A549 (cell line): ENCODE measurements around the gene SLC26A9. TPM values are rescaled to one million over a fixed set of nuclear protein-coding genes. Genes with fewer than 3 reads are reported as not detected.

Experiments
- ATAC-seq, 2 experiments: fragments of 200-7000 bp in 1 of 2; fragments of >200 bp in 1 of 2; cut with Nextera tagmentation in 1 of 2; cut with Tn5 transposase in 1 of 2; 3 replicates each; pipeline versions ENCODE4 v1.8.0 to v1.9.1; 2018 to 2020; ENCODE audit warnings: mild to moderate bottlenecking in 1 of 2, moderate library complexity in 1 of 2
- CTCF ChIA-PET: fragments of 300-600 bp; sonication (Branson Sonifier 250); formaldehyde crosslinking; extraction: SDS; loops from one replicate; lab custom pipeline; 2021; ENCODE audit warnings: antibody characterized with exemption, inconsistent platforms; lab: Yijun Ruan, JAX
- POLR2A ChIA-PET: fragments of 350-600 bp; formaldehyde crosslinking; extraction: SDS; loops from one replicate; lab custom pipeline; 2021; ENCODE audit warnings: antibody characterized with exemption, inconsistent platforms; lab: Yijun Ruan, JAX
- DNase-seq, 2 experiments: peaks; one replicate each; pipeline versions ENCODE4 v3.0.0 to v3.0.0-alpha.2; 2011 to 2016; ENCODE audit warnings: low read depth in 1 of 2, low spot score in 1 of 2
- FAIRE-seq: peaks from 2 replicates; lab custom pipeline; 2011; peaks lifted over from hg19 to GRCh38; lab: Jason Lieb, UNC
- H3K27ac ChIP-seq, 2 experiments: fragments of >200 bp; sonication (Bioruptor Twin); formaldehyde crosslinking; 3 replicates each; pipeline ENCODE4 v1.5.1; 2016 to 2017
- H3K4me1 ChIP-seq: fragments of >200 bp; sonication (Bioruptor Twin); formaldehyde crosslinking; 3 replicates; pipeline ENCODE4 v1.6.1; 2016
- H3K4me2 ChIP-seq: fragments of >200 bp; sonication (Bioruptor Twin); formaldehyde crosslinking; 3 replicates; pipeline ENCODE4 v1.6.1; 2016
- H3K4me3 ChIP-seq: fragments of >200 bp; sonication (Bioruptor Twin); formaldehyde crosslinking; 3 replicates; pipeline ENCODE4 v1.5.1; 2016
- H3K9me3 ChIP-seq: fragments of >200 bp; sonication (Bioruptor Twin); formaldehyde crosslinking; 3 replicates; pipeline ENCODE4 v1.6.1; 2016
- CEBPB ChIP-seq, 2 experiments: fragments of >200 bp in 1 of 2; sonication (Bioruptor Twin) in 1 of 2; formaldehyde crosslinking in 1 of 2; IDR thresholded peaks; 2 replicates each; pipeline ENCODE4 v1.6.1; 2012 to 2016
- EHF ChIP-seq: fragments of 250-450 bp; sonication (Bioruptor Pico); IDR thresholded peaks from 2 replicates; pipeline ENCODE4 v1.5.0; 2020; ENCODE audit warnings: mild to moderate bottlenecking
- FOSL2 ChIP-seq, 2 experiments: fragments of 450-650 bp in 1 of 2; fragments of >200 bp in 1 of 2; sonication (Bioruptor Twin) in 1 of 2; formaldehyde crosslinking; IDR thresholded peaks; 2 replicates each; pipeline versions ENCODE4 v1.5.0 to v1.6.1; 2016 to 2020; ENCODE audit warnings: mild to moderate bottlenecking in 1 of 2, moderate library complexity in 1 of 2
- FOXS1 ChIP-seq: fragments of 250-450 bp; sonication (Bioruptor Pico); IDR thresholded peaks from 2 replicates; pipeline ENCODE4 v1.5.0; 2020; ENCODE audit warnings: mild to moderate bottlenecking, moderate library complexity
- HOXB13 ChIP-seq: fragments of 250-450 bp; sonication (Bioruptor Pico); IDR thresholded peaks from 2 replicates; pipeline ENCODE4 v1.5.0; 2020; ENCODE audit warnings: low read depth, mild to moderate bottlenecking, moderate library complexity
- JUN ChIP-seq, 2 experiments: fragments of >200 bp; sonication (Bioruptor Twin); formaldehyde crosslinking; IDR thresholded peaks; 2 replicates in 1 of 2; 3 replicates in 1 of 2; pipeline ENCODE4 v1.6.1; 2016 to 2017
- KDM1A ChIP-seq: fragments of 200-600 bp; sonication (generic); IDR thresholded peaks from 2 replicates; pipeline ENCODE4 v1.6.1; 2016; ENCODE audit warnings: low read depth, mild to moderate bottlenecking
- KDM5A ChIP-seq: fragments of 200-600 bp; sonication (generic); IDR thresholded peaks from 2 replicates; pipeline ENCODE4 v1.6.1; 2016; ENCODE audit warnings: antibody characterized with exemption, mild to moderate bottlenecking
- MYC ChIP-seq: IDR thresholded peaks from 2 replicates; pipeline ENCODE4 v1.6.1; 2012; ENCODE audit warnings: mild to moderate bottlenecking, inconsistent platforms, low read length, improper control_type of control experiment, borderline replicate concordance
- NFE2L2 ChIP-seq: fragments of 150-350 bp; conservative IDR thresholded peaks from 2 replicates; pipeline ENCODE4 v1.6.1; 2014; ENCODE audit warnings: low read length
- NPAS2 ChIP-seq: fragments of 250-450 bp; sonication (Bioruptor Pico); IDR thresholded peaks from 2 replicates; pipeline ENCODE4 v1.8.0; 2022; ENCODE audit warnings: mild to moderate bottlenecking, moderate library complexity, borderline replicate concordance
- NR3C1 ChIP-seq: fragments of >200 bp; sonication (Bioruptor Twin); formaldehyde crosslinking; IDR thresholded peaks from 3 replicates; pipeline ENCODE4 v1.6.1; 2017
- POLR2AphosphoS2 ChIP-seq: conservative IDR thresholded peaks from 2 replicates; pipeline ENCODE4 v1.6.1; 2012; ENCODE audit warnings: low read length, improper control_type of control experiment, inconsistent platforms
- RNF2 ChIP-seq: fragments of 200-600 bp; sonication (generic); IDR thresholded peaks from 2 replicates; pipeline ENCODE4 v1.6.1; 2016; ENCODE audit warnings: low read depth, mild to moderate bottlenecking, antibody characterized with exemption, moderate library complexity, borderline replicate concordance
- SMC3 ChIP-seq: fragments of >200 bp; sonication (Bioruptor Twin); formaldehyde crosslinking; IDR thresholded peaks from 3 replicates; pipeline ENCODE4 v1.6.1; 2018; ENCODE audit warnings: inconsistent platforms
- TFCP2L1 ChIP-seq: fragments of 250-450 bp; sonication (Bioruptor Pico); IDR thresholded peaks from 2 replicates; pipeline ENCODE4 v1.5.0; 2021; ENCODE audit warnings: mild to moderate bottlenecking
- ZC3H11A ChIP-seq: fragments of 450-650 bp; IDR thresholded peaks from 2 replicates; pipeline ENCODE4 v1.6.1; 2014; ENCODE audit warnings: antibody characterized with exemption, mild to moderate bottlenecking
- ZSCAN20 ChIP-seq: fragments of 250-450 bp; sonication (Bioruptor Pico); IDR thresholded peaks from 2 replicates; pipeline ENCODE4 v1.8.0; 2022; ENCODE audit warnings: mild to moderate bottlenecking, moderate library complexity
- WGBS: methylation state at CpG from one replicate; pipeline ENCODE4 v1.1.6; 2017; ENCODE audit errors: missing lambda C conversion rate; 5-methylcytosine and 5-hydroxymethylcytosine counted together
- polyA plus RNA-seq, 4 experiments: library from polyadenylated mRNA; depleted of rRNA in 3 of 4; stranded (reverse); fragments of >200 nt; fragmentation: RNase III in 1 of 4; extraction: RNeasy Plus Mini Kit Qiagen cat#74134 plus additional on column Dnase treatment in 1 of 4; gene quantifications; 2 replicates in 3 of 4; 3 replicates in 1 of 4; pipeline ENCODE4 v1.2.3, GENCODE V29; 2011 to 2017
- TF ChIP-seq, protein P1 (sequence below): IDR thresholded peaks from 2 replicates; pipeline ENCODE4 v1.6.1; 2012; ENCODE audit warnings: low read depth, borderline replicate concordance
- TF ChIP-seq, protein P2 (sequence below): fragments of 450-650 bp; IDR thresholded peaks from 2 replicates; pipeline ENCODE4 v1.6.1; 2014; ENCODE audit warnings: antibody characterized with exemption
- TF ChIP-seq, protein P3 (sequence below): fragments of 250-450 bp; sonication (Bioruptor Pico); IDR thresholded peaks from 2 replicates; pipeline ENCODE4 v1.5.0; 2021; ENCODE audit warnings: mild to moderate bottlenecking, moderate library complexity, borderline replicate concordance
- TF ChIP-seq, protein P4 (sequence below): IDR thresholded peaks from 2 replicates; pipeline ENCODE4 v1.6.1; 2012

The SLC26A9 gene
- polyA plus RNA-seq, 2 of the 4 experiments (the other 2 are of a cell fraction): 0.18 to 0.98 TPM

DNA sequence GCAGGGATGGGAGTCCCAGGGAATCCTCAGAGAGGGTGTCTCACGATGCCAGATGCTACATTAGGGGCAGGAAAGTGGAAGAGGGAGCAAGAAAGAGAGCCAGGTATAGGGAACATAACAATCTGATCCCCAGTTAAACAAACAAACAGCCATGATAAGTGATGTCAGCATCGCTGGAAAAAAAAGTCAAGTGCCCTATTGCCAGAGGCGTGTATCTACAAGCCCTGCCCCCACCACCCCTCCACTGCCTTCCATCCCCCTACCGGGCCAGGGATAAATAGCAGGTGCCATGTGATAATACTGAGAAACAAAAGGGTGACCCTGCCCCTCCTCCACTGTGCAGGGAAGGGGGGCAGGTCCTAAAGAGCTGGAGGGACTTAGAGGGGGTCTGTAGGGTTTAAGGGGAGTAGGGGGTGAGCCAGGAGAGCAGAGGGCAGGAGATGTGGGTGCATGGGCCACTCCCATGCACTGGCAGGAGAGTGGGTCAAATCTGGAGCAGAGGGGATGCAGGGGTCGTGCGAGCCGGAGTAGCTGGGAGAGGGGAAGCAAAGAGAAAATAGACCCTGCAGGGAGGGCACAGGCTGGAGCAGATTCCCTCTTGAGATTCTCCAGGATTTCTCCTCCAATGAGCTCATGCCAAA lies 3.4 kb downstream of the SLC26A9 start:
- 48% methylated on average over 7 of the region's 7 CpGs for WGBS
- H3K9me3 ChIP-seq: no peaks in the 10 kb centered on the region

DNA sequence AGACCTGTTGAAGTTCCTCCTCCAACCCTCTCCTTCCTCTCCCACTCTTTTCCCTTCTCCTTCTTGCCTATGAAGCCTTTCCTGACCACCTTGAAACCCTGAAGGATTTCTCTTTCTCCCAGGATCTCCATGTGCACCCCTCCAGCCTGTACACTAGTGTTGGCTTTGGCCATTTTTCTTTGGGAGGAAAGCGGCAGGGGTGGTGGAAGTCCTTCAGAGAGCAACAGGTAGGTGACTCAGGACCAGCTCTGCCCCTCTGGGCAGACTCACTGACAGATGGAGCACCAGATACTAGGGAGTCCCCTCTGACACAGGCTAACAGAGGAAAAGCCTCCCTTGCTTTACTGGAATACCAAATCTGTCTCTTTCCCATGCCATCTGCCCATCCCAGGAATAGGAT lies 4.6 kb downstream of the SLC26A9 start:
- peaks cover 69% of the 10 kb centered on the region for H3K4me1 ChIP-seq
- CTCF ChIA-PET: interaction anchor here (4.2 to 14.5 kb wide), 2 partner anchors 19 to 39 kb away, joined by 27 to 139 read pairs; no protein-coding TSS in a partner anchor
- no peak for FAIRE-seq
- 75% methylated on average over 1 of the region's 1 CpG for WGBS
- no peak for ATAC-seq
- peak overlapping the region; percentile 68 to 93; a peak in 4 of 6 replicates for H3K27ac ChIP-seq
- no peak overlapping the region for H3K4me3 ChIP-seq
- POLR2A ChIA-PET: no interaction called here
- DNase-seq: no peak
- no peaks in the 10 kb centered on the region for H3K9me3 ChIP-seq
- H3K4me2 ChIP-seq: no peak overlapping the region
- TF ChIP-seq, protein P1, sequence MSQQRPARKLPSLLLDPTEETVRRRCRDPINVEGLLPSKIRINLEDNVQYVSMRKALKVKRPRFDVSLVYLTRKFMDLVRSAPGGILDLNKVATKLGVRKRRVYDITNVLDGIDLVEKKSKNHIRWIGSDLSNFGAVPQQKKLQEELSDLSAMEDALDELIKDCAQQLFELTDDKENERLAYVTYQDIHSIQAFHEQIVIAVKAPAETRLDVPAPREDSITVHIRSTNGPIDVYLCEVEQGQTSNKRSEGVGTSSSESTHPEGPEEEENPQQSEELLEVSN: no peak
- TF ChIP-seq, all 56 proteins: peak for 0

More for the DNA sequence above, 3.4 kb downstream of the SLC26A9 start:
- TF ChIP-seq CEBPB (IDR thresholded peaks at IDR 0.05) (no peak), ZSCAN20 (CRISPR knock-in tag) (no peak), HOXB13 (CRISPR knock-in tag) (no peak), ZC3H11A (no peak), NR3C1 (no peak), KDM1A (no peak), MYC (no peak), NPAS2 (CRISPR knock-in tag) (no peak), TFCP2L1 (CRISPR knock-in tag) (no peak), NFE2L2 (no peak), SMC3 (no peak), EHF (CRISPR knock-in tag) (no peak), JUN (IDR thresholded peaks at IDR 0.05) (no peak), FOXS1 (CRISPR knock-in tag) (no peak)
- TF ChIP-seq, protein P2, sequence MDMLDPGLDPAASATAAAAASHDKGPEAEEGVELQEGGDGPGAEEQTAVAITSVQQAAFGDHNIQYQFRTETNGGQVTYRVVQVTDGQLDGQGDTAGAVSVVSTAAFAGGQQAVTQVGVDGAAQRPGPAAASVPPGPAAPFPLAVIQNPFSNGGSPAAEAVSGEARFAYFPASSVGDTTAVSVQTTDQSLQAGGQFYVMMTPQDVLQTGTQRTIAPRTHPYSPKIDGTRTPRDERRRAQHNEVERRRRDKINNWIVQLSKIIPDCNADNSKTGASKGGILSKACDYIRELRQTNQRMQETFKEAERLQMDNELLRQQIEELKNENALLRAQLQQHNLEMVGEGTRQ: no peak
- TF ChIP-seq, protein P3, sequence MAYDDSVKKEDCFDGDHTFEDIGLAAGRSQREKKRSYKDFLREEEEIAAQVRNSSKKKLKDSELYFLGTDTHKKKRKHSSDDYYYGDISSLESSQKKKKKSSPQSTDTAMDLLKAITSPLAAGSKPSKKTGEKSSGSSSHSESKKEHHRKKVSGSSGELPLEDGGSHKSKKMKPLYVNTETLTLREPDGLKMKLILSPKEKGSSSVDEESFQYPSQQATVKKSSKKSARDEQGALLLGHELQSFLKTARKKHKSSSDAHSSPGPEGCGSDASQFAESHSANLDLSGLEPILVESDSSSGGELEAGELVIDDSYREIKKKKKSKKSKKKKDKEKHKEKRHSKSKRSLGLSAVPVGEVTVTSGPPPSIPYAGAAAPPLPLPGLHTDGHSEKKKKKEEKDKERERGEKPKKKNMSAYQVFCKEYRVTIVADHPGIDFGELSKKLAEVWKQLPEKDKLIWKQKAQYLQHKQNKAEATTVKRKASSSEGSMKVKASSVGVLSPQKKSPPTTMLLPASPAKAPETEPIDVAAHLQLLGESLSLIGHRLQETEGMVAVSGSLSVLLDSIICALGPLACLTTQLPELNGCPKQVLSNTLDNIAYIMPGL (CRISPR knock-in tag): no peak
- TF ChIP-seq, all 56 proteins: peak for 0
- no peak overlapping the region for H3K4me3 ChIP-seq
- DNase-seq: peak; percentile 58 to 82
- FAIRE-seq: no peak
- H3K4me1 ChIP-seq: peaks cover 59% of the 10 kb centered on the region
- ATAC-seq: peak; percentile 46 to 69; a peak in 5 of 6 replicates
- POLR2A ChIA-PET: no interaction called here
- peak overlapping the region; percentile 68 to 93 for H3K27ac ChIP-seq
- peak overlapping the region; percentile 53 for H3K4me2 ChIP-seq
- CTCF ChIA-PET: interaction anchor here (1.0 to 14.5 kb wide), 5 partner anchors 11 to 228 kb away, joined by 3 to 139 read pairs (median 5); no protein-coding TSS in a partner anchor

DNA sequence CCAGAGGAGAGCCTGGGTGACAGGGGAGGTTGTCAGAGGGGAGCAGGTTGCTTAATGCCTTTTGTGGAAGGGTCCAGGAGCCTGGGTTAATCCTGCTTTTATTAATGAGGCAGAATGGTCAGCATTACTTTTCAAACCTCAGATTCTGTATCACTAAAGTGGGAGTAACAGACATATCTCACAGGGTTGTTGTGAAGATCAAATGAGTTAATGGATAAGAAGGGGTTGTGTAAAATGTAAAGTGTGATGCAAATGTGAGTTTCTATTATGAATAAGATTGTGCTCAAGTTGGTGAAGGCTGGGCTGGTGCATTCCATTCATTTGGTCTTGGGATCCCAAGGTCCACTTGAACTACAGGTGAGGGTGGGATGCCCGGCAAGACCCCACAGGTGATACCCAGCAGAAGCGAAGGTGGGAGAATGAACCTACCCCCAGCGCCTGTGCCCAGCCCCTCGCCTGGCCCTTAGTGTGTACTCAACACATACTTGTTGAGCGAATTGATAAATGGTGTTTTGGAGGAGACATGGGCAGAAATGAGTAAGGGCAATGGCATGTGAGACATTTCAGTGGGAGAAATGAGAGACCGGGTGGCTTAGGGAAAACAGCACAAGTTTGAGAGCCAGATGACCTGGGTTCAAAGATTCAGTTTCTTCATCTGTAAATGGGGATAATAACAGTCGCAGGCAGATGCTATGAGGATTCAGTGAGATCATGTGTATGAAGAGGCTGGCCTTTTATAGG lies 6.2 kb downstream of the SLC26A9 start:
- ATAC-seq (peak in 1 of 2 experiments; percentile 28; a peak in 3 of 6 replicates), DNase-seq (peak; percentile 50 to 52), FAIRE-seq (no peak)
- no peak overlapping the region for H3K4me3 ChIP-seq
- no peaks in the 10 kb centered on the region for H3K9me3 ChIP-seq
- CTCF ChIA-PET: interaction anchor here (1.0 kb wide), 1 partner anchor 145 kb away, joined by 3 read pairs; no protein-coding TSS in a partner anchor
- H3K4me2 ChIP-seq: peak overlapping the region; percentile 55
- peaks cover 82% of the 10 kb centered on the region for H3K4me1 ChIP-seq
- TF ChIP-seq, protein P4, sequence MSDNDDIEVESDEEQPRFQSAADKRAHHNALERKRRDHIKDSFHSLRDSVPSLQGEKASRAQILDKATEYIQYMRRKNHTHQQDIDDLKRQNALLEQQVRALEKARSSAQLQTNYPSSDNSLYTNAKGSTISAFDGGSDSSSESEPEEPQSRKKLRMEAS: 0 out of 2 replicates have a peak, but pooled peaks have one; percentile 19
- TF ChIP-seq RNF2: no peak
- TF ChIP-seq FOSL2 (IDR thresholded peaks at IDR 0.05): no peak
- 0 out of 2 replicates have a peak, but pooled peaks have one; percentile 10 for TF ChIP-seq FOSL2 (CRISPR knock-in tag; IDR thresholded peaks at IDR 0.05)
- no peak for TF ChIP-seq POLR2AphosphoS2
- no peak for TF ChIP-seq KDM5A
- TF ChIP-seq ZSCAN20 (CRISPR knock-in tag): no peak
- POLR2A ChIA-PET: no interaction called here
- H3K27ac ChIP-seq: peak overlapping the region; percentile 84 to 93
- WGBS: 28% methylated on average over 7 of the region's 7 CpGs
